HPDE6-E6E7 (cell line): ENCODE results near the gene KHDRBS1.
A peak's percentile ranks its signal among the peaks of the same experiment; 100 is the strongest.
"Not testable (repeated sequence)": the region's sequence is repeated elsewhere in the genome, so short reads cannot be mapped to it uniquely, and the experiment has no call there.

Experiments
- DNase-seq: peaks from one replicate; pipeline ENCODE4 v3.0.0; 2011; ENCODE audit warnings: missing footprints; ENCODE audit errors: extremely low spot score

KHDRBS1 gene

GRCh38 chr1:32063261-32063681 lies 49.6 kb downstream of the KHDRBS1 start:
- peak; percentile 37 for DNase-seq

GRCh38 chr1:32065613-32066488 lies 52.2 kb downstream of the KHDRBS1 start:
- DNase-seq = not testable (repeated sequence)

- peak; percentile 52 for DNase-seq
Observed at GRCh38 chr1:32066489-32066873, 52.8 kb downstream of the KHDRBS1 start.

GRCh38 chr1:32068957-32069588 lies 55.4 kb downstream of the KHDRBS1 start:
- no peak for DNase-seq

- DNase-seq = no peak
Observed at GRCh38 chr1:32071758-32072621, 58.3 kb downstream of the KHDRBS1 start.

- DNase-seq = peak; percentile 81
Observed at GRCh38 chr1:32072622-32073298, 59.1 kb downstream of the KHDRBS1 start, which contains the start of gene TMEM39B. Gene TMEM39B (plus strand): TSS chr1:32072939. CDS start chr1:32073048, 109 bp downstream.

- DNase-seq = no peak
Observed at GRCh38 chr1:32073299-32074229, 59.9 kb downstream of the KHDRBS1 start.

- no peak for DNase-seq
Observed at GRCh38 chr1:32074841-32075240, 61.2 kb downstream of the KHDRBS1 start.

- no peak for DNase-seq
Observed at GRCh38 chr1:32077451-32077850, 63.8 kb downstream of the KHDRBS1 start.

- DNase-seq = no peak
Observed at GRCh38 chr1:32082022-32082421, 68.4 kb downstream of the KHDRBS1 start.

GRCh38 chr1:32086381-32086780 lies 72.7 kb downstream of the KHDRBS1 start:
- not testable (repeated sequence) for DNase-seq

GRCh38 chr1:32091176-32091575 lies 77.5 kb downstream of the KHDRBS1 start:
- no peak for DNase-seq

- DNase-seq = no peak
Observed at GRCh38 chr1:32091591-32091990, 77.9 kb downstream of the KHDRBS1 start.
